GM12873 (cell line): ENCODE data around the gene KCNQ5.

Source experiments
- CTCF ChIP-seq: IDR thresholded peaks from 2 replicates; pipeline ENCODE4 v1.5.1; 2012; ENCODE audit warnings: low read depth, mild to moderate bottlenecking, moderate library complexity, low read length, control low read depth; ENCODE audit not compliant: insufficient read depth; ENCODE audit errors: missing control alignments

The KCNQ5 gene

GRCh38 chr6:72651967-72652956 is 30.4 kb downstream of the KCNQ5 start:
- no peak for TF ChIP-seq CTCF

GRCh38 chr6:72653026-72653425 is 31.2 kb downstream of the KCNQ5 start:
- TF ChIP-seq CTCF: no peak

- TF ChIP-seq CTCF: no peak
Measured at GRCh38 chr6:72654071-72654621, 32.3 kb downstream of the KCNQ5 start.

- no peak for TF ChIP-seq CTCF
Measured at GRCh38 chr6:72657407-72658197, 35.7 kb downstream of the KCNQ5 start.

- TF ChIP-seq CTCF: no peak
Measured at GRCh38 chr6:72659754-72660153, 37.9 kb downstream of the KCNQ5 start.

- TF ChIP-seq CTCF: no peak
Measured at GRCh38 chr6:72661411-72661810, 39.5 kb downstream of the KCNQ5 start.

- TF ChIP-seq CTCF: no peak
Measured at GRCh38 chr6:72665599-72665998, 43.7 kb downstream of the KCNQ5 start.
